ENCODE results near the gene UROC1. TPM values are rescaled to one million over a fixed set of nuclear protein-coding genes. Genes with fewer than 3 reads are reported as not detected.

UROC1 gene
- total and polyA plus RNA-seq, 3 donors from 2014 or later, result 0.25 to 1.0 (median 0.34) TPM

GRCh38 chr3:126515066-126515706 lies 2.4 kb downstream of the UROC1 start:
- intact Hi-C loops (cut with DNase I; ENCODE audit: low total_unique reads), result no loop called here

DNA sequence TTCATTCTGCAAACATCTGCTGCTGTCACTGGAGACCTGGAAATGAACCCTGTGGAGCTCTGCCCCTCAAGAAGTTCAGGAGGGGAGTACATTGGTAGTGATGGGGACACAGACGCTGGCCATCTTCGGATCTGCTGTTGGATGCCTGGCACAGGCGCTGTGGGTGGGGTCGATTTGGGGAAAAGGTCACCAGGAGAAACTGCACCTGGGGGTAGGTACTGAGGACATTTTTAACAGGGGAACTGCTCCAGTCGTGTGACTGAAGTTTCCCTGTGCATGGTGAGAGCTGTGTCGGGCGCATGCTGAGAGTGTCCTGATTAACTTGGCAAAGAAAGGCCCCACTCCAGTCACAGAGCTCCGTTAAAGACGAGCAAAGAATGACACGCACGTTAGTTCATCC lies 3.4 kb downstream of the UROC1 start:
- TF ChIP-seq, protein P1, sequence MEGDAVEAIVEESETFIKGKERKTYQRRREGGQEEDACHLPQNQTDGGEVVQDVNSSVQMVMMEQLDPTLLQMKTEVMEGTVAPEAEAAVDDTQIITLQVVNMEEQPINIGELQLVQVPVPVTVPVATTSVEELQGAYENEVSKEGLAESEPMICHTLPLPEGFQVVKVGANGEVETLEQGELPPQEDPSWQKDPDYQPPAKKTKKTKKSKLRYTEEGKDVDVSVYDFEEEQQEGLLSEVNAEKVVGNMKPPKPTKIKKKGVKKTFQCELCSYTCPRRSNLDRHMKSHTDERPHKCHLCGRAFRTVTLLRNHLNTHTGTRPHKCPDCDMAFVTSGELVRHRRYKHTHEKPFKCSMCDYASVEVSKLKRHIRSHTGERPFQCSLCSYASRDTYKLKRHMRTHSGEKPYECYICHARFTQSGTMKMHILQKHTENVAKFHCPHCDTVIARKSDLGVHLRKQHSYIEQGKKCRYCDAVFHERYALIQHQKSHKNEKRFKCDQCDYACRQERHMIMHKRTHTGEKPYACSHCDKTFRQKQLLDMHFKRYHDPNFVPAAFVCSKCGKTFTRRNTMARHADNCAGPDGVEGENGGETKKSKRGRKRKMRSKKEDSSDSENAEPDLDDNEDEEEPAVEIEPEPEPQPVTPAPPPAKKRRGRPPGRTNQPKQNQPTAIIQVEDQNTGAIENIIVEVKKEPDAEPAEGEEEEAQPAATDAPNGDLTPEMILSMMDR (IDR thresholded peaks at IDR 0.05), result no peak
- TF ChIP-seq POLR2A (IDR thresholded peaks at IDR 0.05), result no peak
- 90 to 92% methylated on average over 11 of the region's 11 CpGs for WGBS, 2 donors
- Histone ChIP-seq H3K9me3 (no peaks in the 10 kb centered on the region), H3K27ac (no peak overlapping the region), H3K4me3 (no peak overlapping the region), H3K36me3 (ENCODE audit: low read depth, missing control alignments) (no peaks in the 10 kb centered on the region), H3K4me1 (peaks cover 11% of the 10 kb centered on the region), H3K27me3 (no peaks in the 10 kb centered on the region)
- no peak for DNase-seq
- intact Hi-C loops (cut with DNase I; ENCODE audit: low total_unique reads), result no loop called here

More at GRCh38 chr3:126515066-126515706, 2.4 kb downstream of the UROC1 start:
- no peak for TF ChIP-seq POLR2A (IDR thresholded peaks at IDR 0.05)
- TF ChIP-seq, protein P1 (IDR thresholded peaks at IDR 0.05), result no peak
- Histone ChIP-seq H3K4me3 (no peak overlapping the region), H3K9me3 (no peaks in the 10 kb centered on the region), H3K4me1 (peaks cover 7% of the 10 kb centered on the region), H3K36me3 (ENCODE audit: low read depth, missing control alignments) (no peaks in the 10 kb centered on the region), H3K27me3 (no peaks in the 10 kb centered on the region), H3K27ac (no peak overlapping the region)
- WGBS, 2 donors, result 92 to 98% methylated on average over 6 to 8 of the region's 8 CpGs
- no peak for DNase-seq

GRCh38 chr3:126512916-126513650 lies 4.5 kb downstream of the UROC1 start:
- TF ChIP-seq, protein P1 (IDR thresholded peaks at IDR 0.05), result no peak
- TF ChIP-seq POLR2A (IDR thresholded peaks at IDR 0.05), result no peak
- Histone ChIP-seq H3K4me3 (no peak overlapping the region), H3K27ac (no peak overlapping the region), H3K9me3 (no peaks in the 10 kb centered on the region), H3K27me3 (no peaks in the 10 kb centered on the region), H3K36me3 (ENCODE audit: low read depth, missing control alignments) (no peaks in the 10 kb centered on the region), H3K4me1 (peaks cover 11% of the 10 kb centered on the region)
- WGBS, 2 donors, result 82 to 88% methylated on average over 12 of the region's 12 CpGs
- intact Hi-C loops (cut with DNase I; ENCODE audit: low total_unique reads), result no loop called here
- DNase-seq, result no peak

- WGBS, 2 donors, result 64 to 74% methylated on average over 7 of the region's 7 CpGs
- intact Hi-C loops (cut with DNase I; ENCODE audit: low total_unique reads), result no loop called here
- Histone ChIP-seq H3K4me1 (peaks cover 11% of the 10 kb centered on the region), H3K27me3 (no peaks in the 10 kb centered on the region), H3K27ac (no peak overlapping the region), H3K9me3 (no peaks in the 10 kb centered on the region), H3K36me3 (ENCODE audit: low read depth, missing control alignments) (no peaks in the 10 kb centered on the region), H3K4me3 (no peak overlapping the region)
- TF ChIP-seq, protein P1 (IDR thresholded peaks at IDR 0.05), result no peak
- TF ChIP-seq POLR2A (IDR thresholded peaks at IDR 0.05), result no peak
- DNase-seq, result no peak
Observed at GRCh38 chr3:126512026-126512425, 5.5 kb downstream of the UROC1 start.

All from testis (tissue), 3 donors.